Natural killer cell treated with Interleukin-12 subunit alpha and Interleukin-12 subunit beta and Interleukin-15 and Interleukin-18, amount 100 ng/mL, for 72 hours (primary cell): ENCODE data around the gene RBM43. TPM values are rescaled to one million over a fixed set of nuclear protein-coding genes. Genes with fewer than 3 reads are reported as not detected.
"Not testable (repeated sequence)": the region's sequence is repeated elsewhere in the genome, so short reads cannot be mapped to it uniquely, and the experiment has no call there.

Experiments
- ATAC-seq, 2 donors: fragments of 150-1000 bp; cut with Tn5 transposase in 1 of 2; sonication (Bioruptor Pico), chemical (Tn5 transposase) in 1 of 2; 2 replicates each; pipeline ENCODE4 v1.10.0; 2021
- DNase-seq: peaks from one replicate; pipeline ENCODE4 v3.0.0; 2022; ENCODE audit warnings: low spot score
- H3K27ac Mint-ChIP-seq, 2 donors: 1 replicate in 1 of 2; 2 replicates in 1 of 2; pipeline ENCODE4 v1.8.0; 2022; ENCODE audit warnings: mixed read lengths in 2 of 2, mild to moderate bottlenecking in 1 of 2, moderate library complexity in 1 of 2
- H3K27me3 Mint-ChIP-seq, 2 donors: 1 replicate in 1 of 2; 2 replicates in 1 of 2; pipeline ENCODE4 v1.8.0; 2022; ENCODE audit warnings: mixed read lengths in 2 of 2
- H3K36me3 Mint-ChIP-seq: one replicate; pipeline ENCODE4 v1.8.0; 2022; ENCODE audit warnings: mixed read lengths
- H3K4me1 Mint-ChIP-seq, 2 donors: 1 replicate in 1 of 2; 2 replicates in 1 of 2; pipeline ENCODE4 v1.8.0; 2022; ENCODE audit warnings: low read depth in 2 of 2, mixed read lengths in 2 of 2, mild to moderate bottlenecking in 1 of 2
- H3K4me3 Mint-ChIP-seq: one replicate; pipeline ENCODE4 v1.8.0; 2022; ENCODE audit warnings: mixed read lengths
- H3K9me3 Mint-ChIP-seq: 2 replicates; pipeline ENCODE4 v1.8.0; 2022; ENCODE audit warnings: mixed read lengths
- total RNA-seq, 2 donors: library from RNA; stranded (reverse); gene quantifications; one replicate each; pipeline ENCODE4 v1.2.3, GENCODE V29; 2022

The RBM43 gene
- 1 to 10 TPM; 2.7 to 4.5 TPM for total RNA-seq

- Mint-ChIP-seq H3K4me1 (peaks cover 25 to 30% of the 10 kb centered on the region in 2 donors), H3K27me3 (no peaks in the 10 kb centered on the region)
- peak; percentile 95 to 96 for ATAC-seq
These were observed at the start of gene RBM43 for GRCh38 chr2:151261231-151261976. Gene RBM43 (minus strand): TSS chr2:151261863. CDS start chr2:151261727, 136 bp downstream.

GRCh38 chr2:151310313-151310712 lies 48.6 kb upstream of the RBM43 start:
- not testable (repeated sequence) for H3K4me1 Mint-ChIP-seq, H3K4me3 Mint-ChIP-seq, ATAC-seq, DNase-seq, H3K9me3 Mint-ChIP-seq, H3K27me3 Mint-ChIP-seq, H3K27ac Mint-ChIP-seq, H3K36me3 Mint-ChIP-seq

More at GRCh38 chr2:151261231-151261976, at the start of gene RBM43:
- peak; percentile 90 for DNase-seq
- H3K4me3 Mint-ChIP-seq: peak within 1 kb of the TSS; percentile 95
- peak within 1 kb of the TSS; percentile 98 to 99 for H3K27ac Mint-ChIP-seq
- H3K36me3 Mint-ChIP-seq: no peaks in the 10 kb centered on the region
- H3K9me3 Mint-ChIP-seq: no peaks in the 10 kb centered on the region

- Mint-ChIP-seq H3K9me3 (no peaks in the 10 kb centered on the region), H3K27me3 (peaks cover 7 to 15% of the 10 kb centered on the region in 2 donors), H3K27ac (no peak overlapping the region), H3K36me3 (no peaks in the 10 kb centered on the region), H3K4me3 (no peak overlapping the region), H3K4me1 (peaks cover 0 to 2% of the 10 kb centered on the region in 2 donors)
- ATAC-seq (no peak), DNase-seq (no peak)
These were observed 45.0 kb upstream of the RBM43 start for GRCh38 chr2:151306621-151307020.

- Mint-ChIP-seq H3K9me3 (no peaks in the 10 kb centered on the region), H3K4me1 (peaks cover 0 to 2% of the 10 kb centered on the region in 2 donors), H3K4me3 (no peak overlapping the region), H3K27me3 (peaks cover 10 to 23% of the 10 kb centered on the region in 2 donors), H3K27ac (no peak overlapping the region), H3K36me3 (no peaks in the 10 kb centered on the region)
- no peak for DNase-seq
- ATAC-seq: no peak
These were observed 43.5 kb upstream of the RBM43 start for GRCh38 chr2:151305129-151305691.

- no peak for DNase-seq
- Mint-ChIP-seq H3K27ac (no peak overlapping the region), H3K36me3 (no peaks in the 10 kb centered on the region), H3K27me3 (peaks cover 14 to 27% of the 10 kb centered on the region in 2 donors), H3K9me3 (peaks cover under 1% of the 10 kb centered on the region), H3K4me1 (peaks cover 7 to 8% of the 10 kb centered on the region in 2 donors), H3K4me3 (no peak overlapping the region)
- ATAC-seq: no peak
These were observed 41.2 kb upstream of the RBM43 start for GRCh38 chr2:151302879-151303278.

GRCh38 chr2:151302404-151302803 lies 40.7 kb upstream of the RBM43 start:
- peaks cover 2% of the 10 kb centered on the region for H3K9me3 Mint-ChIP-seq

GRCh38 chr2:151299920-151300539 lies 38.4 kb upstream of the RBM43 start:
- no peaks in the 10 kb centered on the region for H3K36me3 Mint-ChIP-seq
- no peak overlapping the region for H3K4me3 Mint-ChIP-seq
- ATAC-seq (peak in 1 of 2 donors; percentile 40), DNase-seq (no peak)
- H3K4me1 Mint-ChIP-seq: peaks cover 10 to 17% of the 10 kb centered on the region in 2 donors
- peaks cover 12 to 16% of the 10 kb centered on the region in 2 donors for H3K27me3 Mint-ChIP-seq
- H3K9me3 Mint-ChIP-seq: peaks cover 2% of the 10 kb centered on the region
- H3K27ac Mint-ChIP-seq: no peak overlapping the region

More at GRCh38 chr2:151302404-151302803, 40.7 kb upstream of the RBM43 start:
- ATAC-seq: no peak
- H3K27me3 Mint-ChIP-seq: peaks cover 12 to 23% of the 10 kb centered on the region in 2 donors
- H3K4me1 Mint-ChIP-seq: peaks cover 10 to 13% of the 10 kb centered on the region in 2 donors
- no peak overlapping the region for H3K27ac Mint-ChIP-seq
- DNase-seq: no peak
- no peaks in the 10 kb centered on the region for H3K36me3 Mint-ChIP-seq
- no peak overlapping the region for H3K4me3 Mint-ChIP-seq

- Mint-ChIP-seq H3K27ac (peak overlapping the region in 1 of 2 donors; percentile 51), H3K36me3 (no peaks in the 10 kb centered on the region), H3K27me3 (peaks cover 9 to 14% of the 10 kb centered on the region in 2 donors), H3K4me3 (peak overlapping the region; percentile 48), H3K9me3 (peaks cover 2% of the 10 kb centered on the region), H3K4me1 (peaks cover 10 to 15% of the 10 kb centered on the region in 2 donors)
- no peak for ATAC-seq
- DNase-seq: no peak
These were observed 36.2 kb upstream of the RBM43 start for GRCh38 chr2:151297882-151298281.

GRCh38 chr2:151295926-151296325 lies 34.3 kb upstream of the RBM43 start:
- not testable (repeated sequence) for H3K36me3 Mint-ChIP-seq, H3K27me3 Mint-ChIP-seq, H3K4me3 Mint-ChIP-seq, ATAC-seq, H3K9me3 Mint-ChIP-seq, DNase-seq, H3K27ac Mint-ChIP-seq
- peaks cover 14 to 19% of the 10 kb centered on the region in 2 donors for H3K4me1 Mint-ChIP-seq

GRCh38 chr2:151292546-151292945 lies 30.9 kb upstream of the RBM43 start:
- no peak for ATAC-seq
- Mint-ChIP-seq H3K27ac (no peak overlapping the region), H3K4me1 (peaks cover 15 to 25% of the 10 kb centered on the region in 2 donors), H3K27me3 (no peaks in the 10 kb centered on the region), H3K4me3 (no peak overlapping the region), H3K9me3 (no peaks in the 10 kb centered on the region), H3K36me3 (peaks cover 9% of the 10 kb centered on the region)
- DNase-seq: no peak

GRCh38 chr2:151292141-151292540 lies 30.5 kb upstream of the RBM43 start:
- H3K36me3 Mint-ChIP-seq: peaks cover 9% of the 10 kb centered on the region
- H3K27ac Mint-ChIP-seq: peak overlapping the region in 1 of 2 donors; percentile 13
- peaks cover 19 to 26% of the 10 kb centered on the region in 2 donors for H3K4me1 Mint-ChIP-seq
- H3K4me3 Mint-ChIP-seq: no peak overlapping the region
- ATAC-seq: no peak
- H3K27me3 Mint-ChIP-seq: no peaks in the 10 kb centered on the region
- DNase-seq: no peak
- no peaks in the 10 kb centered on the region for H3K9me3 Mint-ChIP-seq

- Mint-ChIP-seq H3K4me3 (peak overlapping the region; percentile 12), H3K27ac (peak overlapping the region; percentile 91 to 97), H3K9me3 (no peaks in the 10 kb centered on the region), H3K4me1 (peaks cover 28 to 31% of the 10 kb centered on the region in 2 donors), H3K27me3 (no peaks in the 10 kb centered on the region), H3K36me3 (peaks cover 9% of the 10 kb centered on the region)
- DNase-seq (no peak), ATAC-seq (no peak)
These were observed 29.6 kb upstream of the RBM43 start for GRCh38 chr2:151291224-151291623.

- Mint-ChIP-seq H3K27me3 (no peaks in the 10 kb centered on the region), H3K27ac (peak overlapping the region; percentile 91 to 97), H3K4me1 (peaks cover 33 to 38% of the 10 kb centered on the region in 2 donors), H3K36me3 (peaks cover 9% of the 10 kb centered on the region), H3K4me3 (peak overlapping the region; percentile 87), H3K9me3 (no peaks in the 10 kb centered on the region)
- DNase-seq: peak; percentile 64
- ATAC-seq: peak; percentile 46 to 61
These were observed 28.6 kb upstream of the RBM43 start for GRCh38 chr2:151289972-151290866.
